ENCODE measurements around the gene VPS45.

DNA sequence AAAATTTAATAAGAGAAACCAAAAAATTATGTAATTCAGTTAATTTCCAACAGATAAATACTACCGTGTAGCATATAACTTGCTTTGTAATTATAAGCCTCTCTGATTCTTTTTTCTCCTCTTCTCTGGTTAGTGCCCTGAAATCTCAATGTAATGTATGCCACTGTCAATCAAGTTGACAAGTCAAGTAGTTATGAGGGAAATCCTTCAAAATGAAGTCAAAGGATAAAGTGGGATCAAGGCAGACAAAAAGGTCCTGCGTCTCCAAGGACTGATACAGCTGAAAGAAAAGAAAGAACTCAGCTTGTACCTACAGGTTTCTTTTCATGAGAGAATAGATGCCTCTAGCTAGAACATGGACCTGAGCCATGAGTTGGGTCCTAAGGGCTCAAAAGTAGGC is 19.8 kb downstream of the VPS45 start:
- TF ChIP-seq TAF1 (conservative IDR thresholded peaks at IDR 0.05) (no peak), FOXA1 (IDR thresholded peaks at IDR 0.05) (no peak), RAD21 (IDR thresholded peaks at IDR 0.05) (no peak), SP1 (IDR thresholded peaks at IDR 0.05) (no peak)
- TF ChIP-seq, protein P1, sequence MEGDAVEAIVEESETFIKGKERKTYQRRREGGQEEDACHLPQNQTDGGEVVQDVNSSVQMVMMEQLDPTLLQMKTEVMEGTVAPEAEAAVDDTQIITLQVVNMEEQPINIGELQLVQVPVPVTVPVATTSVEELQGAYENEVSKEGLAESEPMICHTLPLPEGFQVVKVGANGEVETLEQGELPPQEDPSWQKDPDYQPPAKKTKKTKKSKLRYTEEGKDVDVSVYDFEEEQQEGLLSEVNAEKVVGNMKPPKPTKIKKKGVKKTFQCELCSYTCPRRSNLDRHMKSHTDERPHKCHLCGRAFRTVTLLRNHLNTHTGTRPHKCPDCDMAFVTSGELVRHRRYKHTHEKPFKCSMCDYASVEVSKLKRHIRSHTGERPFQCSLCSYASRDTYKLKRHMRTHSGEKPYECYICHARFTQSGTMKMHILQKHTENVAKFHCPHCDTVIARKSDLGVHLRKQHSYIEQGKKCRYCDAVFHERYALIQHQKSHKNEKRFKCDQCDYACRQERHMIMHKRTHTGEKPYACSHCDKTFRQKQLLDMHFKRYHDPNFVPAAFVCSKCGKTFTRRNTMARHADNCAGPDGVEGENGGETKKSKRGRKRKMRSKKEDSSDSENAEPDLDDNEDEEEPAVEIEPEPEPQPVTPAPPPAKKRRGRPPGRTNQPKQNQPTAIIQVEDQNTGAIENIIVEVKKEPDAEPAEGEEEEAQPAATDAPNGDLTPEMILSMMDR (IDR thresholded peaks at IDR 0.05; ENCODE audit: low read depth, low read length, missing input control), result no peak
